Spleen (tissue), 7 donors: Measurements from ENCODE around the gene IPMK.

Experiments
- POLR2A ChIP-seq, 3 donors: fragments of 450-650 bp; IDR thresholded peaks; one replicate each; pipeline ENCODE4 v1.5.1; 2017; ENCODE audit warnings: antibody characterized with exemption in 3 of 3, mild to moderate bottlenecking in 1 of 3
- TF ChIP-seq, protein P1 (sequence below), 11 experiments: fragments of 200-600 bp in 7 of 11; fragments of 450-650 bp in 4 of 11; sonication (generic) in 4 of 11; IDR thresholded peaks in 8 of 11; conservative IDR thresholded peaks in 3 of 11; 1 replicate in 7 of 11; 2 replicates in 4 of 11; pipeline versions ENCODE4 v1.4.0 to v1.8.0; 2016 to 2021; ENCODE audit warnings: antibody characterized with exemption in 11 of 11, inconsistent platforms in 4 of 11, mild to moderate bottlenecking in 1 of 11
- donor health status: DM: no; HTN: no; CAD: no; lungs with moderate emphysema.
- donor health status: DM: no; HTN: no; CAD: no.
- donor health status: DM: no; HTN: no; CAD: no.

DNA sequence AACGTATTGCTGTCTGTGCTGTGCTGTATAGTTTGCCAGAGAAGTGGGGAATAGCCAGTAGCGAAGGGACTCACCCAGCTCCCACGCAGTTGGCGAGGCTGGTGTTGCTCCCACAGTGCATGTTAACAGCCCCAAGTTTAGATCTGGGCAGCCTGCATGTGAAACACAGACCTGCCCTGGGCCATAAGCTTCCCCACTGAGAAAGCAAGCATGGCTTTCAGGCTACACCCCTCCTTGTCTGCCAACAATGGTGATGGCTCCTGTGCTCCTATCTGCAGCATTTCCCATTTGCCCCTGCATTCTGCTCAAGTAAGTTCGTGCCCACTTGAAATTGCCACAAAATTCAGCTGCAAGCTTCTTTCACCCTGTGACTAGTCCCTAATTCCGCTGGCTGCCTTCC, 57.5 kb downstream of the IPMK start:
- no peak for TF ChIP-seq POLR2A (IDR thresholded peaks at IDR 0.05)
- TF ChIP-seq, protein P1, sequence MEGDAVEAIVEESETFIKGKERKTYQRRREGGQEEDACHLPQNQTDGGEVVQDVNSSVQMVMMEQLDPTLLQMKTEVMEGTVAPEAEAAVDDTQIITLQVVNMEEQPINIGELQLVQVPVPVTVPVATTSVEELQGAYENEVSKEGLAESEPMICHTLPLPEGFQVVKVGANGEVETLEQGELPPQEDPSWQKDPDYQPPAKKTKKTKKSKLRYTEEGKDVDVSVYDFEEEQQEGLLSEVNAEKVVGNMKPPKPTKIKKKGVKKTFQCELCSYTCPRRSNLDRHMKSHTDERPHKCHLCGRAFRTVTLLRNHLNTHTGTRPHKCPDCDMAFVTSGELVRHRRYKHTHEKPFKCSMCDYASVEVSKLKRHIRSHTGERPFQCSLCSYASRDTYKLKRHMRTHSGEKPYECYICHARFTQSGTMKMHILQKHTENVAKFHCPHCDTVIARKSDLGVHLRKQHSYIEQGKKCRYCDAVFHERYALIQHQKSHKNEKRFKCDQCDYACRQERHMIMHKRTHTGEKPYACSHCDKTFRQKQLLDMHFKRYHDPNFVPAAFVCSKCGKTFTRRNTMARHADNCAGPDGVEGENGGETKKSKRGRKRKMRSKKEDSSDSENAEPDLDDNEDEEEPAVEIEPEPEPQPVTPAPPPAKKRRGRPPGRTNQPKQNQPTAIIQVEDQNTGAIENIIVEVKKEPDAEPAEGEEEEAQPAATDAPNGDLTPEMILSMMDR (IDR thresholded peaks at IDR 0.05 in 8 of 11, conservative IDR thresholded peaks at IDR 0.05 in 3 of 11): no peak
